Activated CD8-positive, alpha-beta memory T cell treated with anti-CD3 and anti-CD28 coated beads for 4 hours (primary cell): ENCODE data around the gene TBCK.
"Not testable (repeated sequence)": the region's sequence is repeated elsewhere in the genome, so short reads cannot be mapped to it uniquely, and the experiment has no call there.

ENCODE experiments used
- DNase-seq, 2 donors: peaks; one replicate each; pipeline ENCODE4 v3.0.0-alpha.2; 2020; ENCODE audit warnings: low read depth in 2 of 2

Gene TBCK

GRCh38 chr4:106231931-106232330 lies 84.1 kb downstream of the TBCK start:
- no peak for DNase-seq

GRCh38 chr4:106222548-106222947 lies 93.5 kb downstream of the TBCK start:
- no peak for DNase-seq

- DNase-seq, result not testable (repeated sequence)
These were observed 102.7 kb downstream of the TBCK start for GRCh38 chr4:106213291-106213690.

- DNase-seq, result no peak
These were observed 106.0 kb downstream of the TBCK start for GRCh38 chr4:106210021-106210420.

GRCh38 chr4:106208481-106209460 lies 107.2 kb downstream of the TBCK start:
- no peak for DNase-seq

GRCh38 chr4:106201373-106201772 lies 114.6 kb downstream of the TBCK start:
- no peak for DNase-seq

GRCh38 chr4:106195435-106195950 lies 120.5 kb downstream of the TBCK start:
- DNase-seq, result no peak

GRCh38 chr4:106194801-106195200 lies 121.2 kb downstream of the TBCK start:
- DNase-seq, result no peak

- no peak for DNase-seq
These were observed 123.9 kb downstream of the TBCK start for GRCh38 chr4:106192131-106192530.

- DNase-seq, result no peak
These were observed 129.8 kb downstream of the TBCK start for GRCh38 chr4:106186201-106186600.

GRCh38 chr4:106183551-106183950 lies 132.5 kb downstream of the TBCK start:
- no peak for DNase-seq

- no peak for DNase-seq
These were observed 143.1 kb downstream of the TBCK start for GRCh38 chr4:106172861-106173260.

- no peak for DNase-seq
These were observed 150.5 kb downstream of the TBCK start for GRCh38 chr4:106165351-106166010.

- DNase-seq, result no peak
These were observed 153.7 kb downstream of the TBCK start for GRCh38 chr4:106162278-106162677.

GRCh38 chr4:106160560-106160959 lies 155.4 kb downstream of the TBCK start:
- DNase-seq, result no peak

- DNase-seq, result no peak
These were observed 166.1 kb downstream of the TBCK start for GRCh38 chr4:106149911-106150310.

- no peak for DNase-seq
These were observed 167.0 kb downstream of the TBCK start for GRCh38 chr4:106149026-106149425.

GRCh38 chr4:106142616-106143127 lies 173.3 kb downstream of the TBCK start:
- DNase-seq, result no peak

GRCh38 chr4:106140601-106141000 lies 175.4 kb downstream of the TBCK start:
- DNase-seq, result no peak

- DNase-seq, result no peak
These were observed 179.2 kb downstream of the TBCK start for GRCh38 chr4:106136777-106137331.

- DNase-seq, result no peak
These were observed 184.0 kb downstream of the TBCK start for GRCh38 chr4:106132045-106132444.

GRCh38 chr4:106126062-106126461 lies 189.9 kb downstream of the TBCK start:
- no peak for DNase-seq
